GM19438 (cell line): Measurements from ENCODE around the gene DOCK4.

Experiments used
- ATAC-seq: cut with Tn5 transposase; IDR thresholded peaks from one replicate; pipeline ENCODE4 v1.9.1; 2021; ENCODE audit warnings: low read depth; ENCODE audit not compliant: unreplicated experiment

The DOCK4 gene

GRCh38 chr7:112195717-112196116 lies 10.5 kb downstream of the DOCK4 start:
- no peak for ATAC-seq

- ATAC-seq, result no peak
Observed at GRCh38 chr7:112193915-112194502, 12.2 kb downstream of the DOCK4 start.

DNA sequence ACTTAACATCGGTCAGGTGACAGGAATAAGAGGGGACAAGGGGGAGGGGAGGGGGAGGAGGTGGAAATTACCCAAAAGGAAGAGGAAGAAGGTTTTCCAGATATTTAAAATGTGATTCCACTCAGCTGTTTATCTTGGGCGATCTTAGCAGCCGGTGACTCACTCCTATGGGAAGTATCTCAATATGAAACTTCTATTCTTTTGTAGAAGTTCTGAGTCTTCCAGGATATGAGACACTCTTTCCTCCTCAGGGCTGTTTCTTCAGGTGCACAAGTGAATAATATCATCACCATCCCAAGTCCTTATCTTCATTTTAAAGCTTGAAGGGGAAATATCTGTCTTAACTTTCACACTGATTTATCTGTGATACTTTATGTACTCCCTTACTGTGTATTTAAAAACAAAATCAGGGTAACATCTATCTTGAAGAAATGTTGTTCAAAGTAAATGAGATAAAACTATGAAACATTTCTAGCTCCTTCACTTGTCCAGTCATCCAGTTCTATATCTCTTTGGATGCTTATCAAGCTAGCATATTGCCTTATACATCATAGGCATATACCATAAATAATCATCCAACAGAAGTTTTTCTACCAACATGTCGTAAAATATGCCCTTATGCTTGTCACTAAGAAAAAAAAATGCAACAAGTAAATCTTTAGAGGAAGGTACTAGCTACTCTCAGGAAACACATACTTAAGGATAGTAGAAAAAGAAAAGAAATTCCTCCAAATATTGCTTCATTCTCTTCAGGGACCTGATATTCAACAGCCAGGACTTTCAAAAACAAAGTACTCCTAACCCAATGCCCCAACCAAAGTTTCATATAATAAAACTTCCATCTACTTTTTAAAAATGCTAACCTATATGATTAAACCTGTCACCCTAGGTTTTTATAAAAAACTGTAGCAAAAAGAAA lies 13.7 kb downstream of the DOCK4 start:
- ATAC-seq, result no peak

DNA sequence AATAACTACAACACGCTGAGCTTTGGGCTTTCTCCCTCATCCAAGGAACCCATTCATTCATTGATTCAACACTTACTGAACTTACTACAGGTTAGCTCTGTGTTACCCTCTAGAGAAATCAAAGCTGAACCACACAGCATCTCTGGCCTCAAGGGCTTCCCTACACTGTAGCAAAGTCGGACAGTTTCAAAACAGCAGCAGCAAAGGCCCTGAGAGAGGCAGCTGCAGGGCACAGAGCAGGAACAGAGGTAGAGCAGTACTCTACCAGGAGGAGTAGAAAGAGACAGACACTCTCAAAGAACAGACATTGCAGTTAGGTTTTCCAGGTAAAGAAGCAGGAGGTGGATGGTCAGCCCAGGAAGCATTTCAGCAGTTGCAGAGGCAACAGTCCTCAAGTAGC lies 16.1 kb downstream of the DOCK4 start:
- no peak for ATAC-seq

DNA sequence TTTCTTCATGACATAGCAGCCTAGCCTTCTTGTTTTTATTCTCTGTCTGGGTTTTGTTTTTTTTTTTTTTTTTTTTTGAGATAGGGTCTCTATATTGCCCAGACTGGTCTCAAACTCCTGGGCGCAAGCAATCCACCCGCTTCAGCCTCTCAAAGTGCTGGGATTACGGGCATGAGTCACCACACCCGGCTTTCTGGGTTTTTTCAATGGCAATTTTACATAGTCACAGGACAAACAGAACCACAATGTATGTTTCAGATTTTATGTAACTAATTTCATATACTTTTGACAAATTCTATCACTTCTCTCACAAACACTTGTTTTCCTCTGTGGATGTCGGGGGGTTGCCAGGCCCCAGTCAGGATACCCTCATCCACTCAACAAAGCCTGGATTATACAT lies 16.5 kb downstream of the DOCK4 start:
- ATAC-seq, result no peak

- no peak for ATAC-seq
Observed at GRCh38 chr7:112188257-112188656, 17.9 kb downstream of the DOCK4 start.

DNA sequence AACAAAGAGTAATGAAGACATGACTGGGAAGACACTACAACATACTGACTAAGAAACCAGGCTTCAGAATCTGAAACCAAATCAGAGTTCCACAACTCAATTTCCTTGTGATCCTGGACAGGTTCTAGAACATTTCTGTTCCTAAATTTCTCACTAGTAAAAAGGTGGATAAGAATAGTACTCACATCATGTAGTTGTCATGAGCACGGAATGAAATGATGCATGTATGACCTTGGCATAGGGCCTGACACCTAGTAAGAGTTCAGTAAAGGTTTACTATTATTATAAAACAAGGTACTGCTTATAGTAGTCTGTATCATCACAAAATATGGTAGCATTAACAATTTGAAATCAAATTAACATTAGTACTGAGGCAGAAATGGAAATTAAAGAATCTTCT lies 19.9 kb downstream of the DOCK4 start:
- ATAC-seq, result no peak

DNA sequence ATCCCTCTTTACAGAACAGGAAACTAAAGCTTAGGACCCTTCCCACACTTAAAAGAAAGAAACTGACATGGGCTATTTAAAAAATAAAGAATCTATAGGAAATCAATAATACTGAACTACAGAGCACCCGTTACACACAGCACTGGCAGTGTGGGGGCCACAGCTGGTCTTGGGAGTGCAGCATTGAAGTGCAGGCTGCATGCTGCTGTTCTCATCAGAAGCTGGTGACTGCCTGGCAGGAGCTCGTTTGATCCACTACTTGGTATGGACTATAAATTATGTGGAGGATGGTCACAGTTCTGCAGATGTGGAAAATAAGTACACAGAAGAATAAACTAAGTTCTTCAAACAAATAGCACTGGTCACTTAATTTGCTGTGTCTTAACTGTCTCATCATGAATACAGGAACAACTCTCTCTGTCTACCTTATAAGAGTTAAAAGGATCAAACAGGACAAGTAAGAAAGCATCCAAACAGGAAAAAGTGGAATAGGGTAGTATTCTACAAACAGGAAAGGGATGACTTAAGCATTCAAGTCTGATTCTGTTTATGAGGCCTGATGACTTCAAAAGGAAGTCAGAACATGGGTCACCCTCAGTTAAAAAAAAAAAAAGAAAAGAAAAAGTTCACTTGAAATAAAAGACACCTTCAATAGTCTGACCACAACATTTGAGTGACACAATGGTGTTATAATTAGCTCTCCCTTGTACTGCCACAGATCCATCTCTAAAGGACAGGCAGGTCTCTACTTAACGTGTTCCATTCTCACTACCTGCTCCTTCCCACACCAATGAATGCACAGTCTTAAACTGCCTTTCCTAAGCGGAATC lies 21.0 kb downstream of the DOCK4 start:
- ATAC-seq, result no peak

GRCh38 chr7:112184455-112184854 lies 21.7 kb downstream of the DOCK4 start:
- no peak for ATAC-seq

DNA sequence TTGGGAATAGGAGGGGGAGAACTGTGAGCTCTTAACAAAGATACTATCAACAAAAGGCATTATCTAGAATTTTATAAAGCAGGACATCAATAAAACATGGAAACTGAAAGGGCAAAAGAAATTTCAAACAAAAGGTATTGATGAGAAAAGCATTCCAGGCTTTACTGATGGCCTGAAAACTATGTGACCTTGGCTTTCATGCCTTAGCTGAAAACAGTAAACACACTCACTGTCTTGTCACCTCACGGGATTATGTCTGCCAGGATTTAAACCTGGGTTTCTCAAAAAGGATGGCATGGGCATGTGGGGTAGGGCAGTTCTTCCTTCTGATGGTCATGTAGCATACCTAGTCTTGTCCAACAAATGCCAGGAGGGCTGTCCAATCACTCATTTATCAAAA lies 22.9 kb downstream of the DOCK4 start:
- no peak for ATAC-seq

DNA sequence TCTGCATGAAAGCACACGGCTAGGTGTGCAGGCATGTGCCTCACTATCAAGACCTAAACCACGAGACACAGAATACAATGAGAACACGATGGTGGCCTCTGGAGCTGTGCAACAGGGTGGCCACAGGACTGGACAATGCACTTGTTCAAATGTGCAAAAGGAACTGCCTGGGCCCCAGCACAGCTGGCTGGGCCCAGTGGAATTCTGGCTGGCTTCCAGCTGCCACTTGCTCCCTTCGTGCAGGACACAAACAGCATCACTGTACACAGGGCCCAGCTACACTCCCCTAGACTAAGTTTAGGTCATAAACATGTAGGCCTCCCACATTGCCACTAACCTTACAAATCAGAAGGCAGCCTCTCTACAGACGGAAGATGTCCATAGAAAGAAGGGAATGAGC lies 23.4 kb downstream of the DOCK4 start:
- ATAC-seq, result no peak

DNA sequence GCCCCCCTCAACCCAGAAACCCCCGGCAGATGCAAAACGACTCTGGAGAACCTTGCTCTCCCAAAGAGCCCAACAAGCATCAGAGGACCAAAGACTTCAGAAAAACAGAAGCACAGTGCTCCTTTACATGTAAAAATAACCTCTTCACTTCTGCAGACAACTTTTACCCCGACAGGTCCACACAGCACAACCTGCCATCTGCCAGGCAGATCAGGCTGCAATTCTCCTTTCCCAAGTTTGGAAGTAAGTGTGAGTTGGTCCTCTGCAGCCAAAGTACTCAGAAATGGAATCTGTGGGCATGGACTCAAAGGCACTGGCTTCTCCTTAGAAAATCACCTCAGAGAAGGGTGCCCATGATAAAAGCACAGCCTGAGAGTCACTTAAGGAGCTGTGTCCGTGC lies 26.0 kb downstream of the DOCK4 start:
- ATAC-seq, result no peak

DNA sequence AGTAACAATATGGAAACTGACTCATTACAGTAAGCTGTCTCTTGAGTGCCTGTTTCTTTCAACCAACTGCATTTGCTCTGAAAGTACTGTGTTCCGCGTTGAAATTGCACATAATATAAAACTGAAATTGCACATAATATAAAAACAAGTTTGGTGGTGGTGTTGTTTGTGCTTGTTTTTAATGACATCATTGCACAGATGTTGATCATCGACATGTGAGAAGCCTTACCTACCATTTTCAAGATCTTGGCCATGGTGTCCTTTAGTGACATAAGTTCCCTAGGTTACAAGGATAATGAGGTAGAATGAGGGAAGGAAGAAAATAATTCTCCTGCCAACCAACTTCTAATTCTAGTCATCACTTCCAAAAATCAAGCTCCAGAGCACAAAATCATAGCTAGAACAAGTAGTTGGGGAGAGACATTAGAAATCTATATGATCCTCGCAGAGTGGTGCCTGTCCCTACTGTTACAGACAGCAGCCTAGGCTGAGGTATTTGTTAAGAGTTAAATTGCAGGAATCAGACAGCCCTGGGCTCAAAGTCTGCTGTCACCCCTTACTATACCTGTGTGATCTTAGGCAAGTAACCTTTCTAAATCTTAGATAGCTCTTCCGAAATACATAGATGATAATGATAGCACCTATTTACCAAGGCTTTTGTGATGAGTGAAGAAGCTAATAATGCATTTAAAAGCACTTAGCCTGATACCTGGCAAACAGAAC lies 29.3 kb downstream of the DOCK4 start:
- ATAC-seq, result no peak

DNA sequence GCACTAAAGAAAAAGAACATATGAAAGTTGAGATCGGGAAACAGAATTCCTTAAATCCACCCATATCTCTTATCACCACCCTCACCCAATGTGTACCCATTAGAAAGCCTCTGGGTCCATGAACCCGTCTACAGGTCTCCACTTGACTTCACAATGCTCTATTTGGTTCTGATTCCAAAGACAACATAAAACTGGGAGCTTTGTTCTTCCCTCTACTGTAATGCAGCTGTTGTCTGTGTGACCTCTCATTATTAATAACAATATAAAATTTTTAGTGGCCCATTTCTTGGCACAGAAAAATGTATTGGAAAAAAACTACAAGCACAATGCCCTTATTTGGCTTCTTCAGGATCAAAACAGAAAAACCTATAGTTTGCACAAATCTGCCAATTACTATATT lies 30.0 kb downstream of the DOCK4 start:
- no peak for ATAC-seq

DNA sequence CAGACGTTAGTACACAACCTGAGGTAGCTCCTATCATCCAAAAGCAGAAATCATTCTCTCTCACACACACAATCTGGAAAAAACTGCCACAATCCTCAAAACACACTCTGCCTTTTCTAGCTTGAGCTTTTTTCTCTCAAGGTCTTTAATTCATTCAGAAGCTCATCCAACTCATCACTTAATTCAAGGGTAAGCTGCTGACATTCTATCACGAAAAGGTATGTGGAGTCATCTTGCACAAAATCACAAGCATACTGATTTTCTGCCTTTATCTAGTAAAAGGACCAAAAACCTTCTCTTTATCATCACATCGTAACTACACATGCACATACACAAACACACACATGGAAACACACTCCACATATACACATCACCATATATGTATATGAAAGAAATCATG lies 32.0 kb downstream of the DOCK4 start:
- no peak for ATAC-seq

GRCh38 chr7:112173568-112173905 lies 32.7 kb downstream of the DOCK4 start:
- ATAC-seq, result no peak

DNA sequence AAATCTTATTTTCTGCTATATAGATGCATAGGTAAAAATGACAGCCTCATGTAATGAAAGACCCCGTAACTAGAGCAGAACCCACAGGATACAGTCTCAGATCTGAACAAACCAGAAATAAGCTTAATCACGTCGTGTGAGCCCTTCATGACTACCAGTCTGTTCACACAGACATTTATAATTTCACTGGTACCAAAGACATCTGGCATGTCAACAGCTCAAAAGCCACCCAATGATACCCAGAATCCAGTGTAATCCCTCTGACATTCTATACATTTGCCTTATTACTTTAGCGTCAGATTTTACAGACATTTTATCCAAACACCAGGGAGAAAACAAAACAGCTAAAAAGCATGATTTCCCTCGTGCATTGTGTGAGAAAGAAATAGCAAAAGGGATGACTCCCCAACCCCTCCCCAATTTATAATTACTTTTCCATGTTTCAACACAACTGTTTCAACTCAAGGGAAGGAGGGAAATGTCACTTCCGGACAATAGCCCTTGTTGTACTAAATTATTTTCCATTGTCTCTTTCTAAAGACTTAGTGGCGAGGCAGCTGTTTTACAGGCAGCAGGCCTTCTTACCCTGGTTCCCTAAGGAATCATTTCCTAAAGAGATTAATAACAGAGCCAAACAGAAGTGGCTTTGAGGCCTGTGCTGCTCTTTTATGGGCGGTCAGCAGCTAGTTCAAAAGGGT lies 33.2 kb downstream of the DOCK4 start:
- no peak for ATAC-seq

DNA sequence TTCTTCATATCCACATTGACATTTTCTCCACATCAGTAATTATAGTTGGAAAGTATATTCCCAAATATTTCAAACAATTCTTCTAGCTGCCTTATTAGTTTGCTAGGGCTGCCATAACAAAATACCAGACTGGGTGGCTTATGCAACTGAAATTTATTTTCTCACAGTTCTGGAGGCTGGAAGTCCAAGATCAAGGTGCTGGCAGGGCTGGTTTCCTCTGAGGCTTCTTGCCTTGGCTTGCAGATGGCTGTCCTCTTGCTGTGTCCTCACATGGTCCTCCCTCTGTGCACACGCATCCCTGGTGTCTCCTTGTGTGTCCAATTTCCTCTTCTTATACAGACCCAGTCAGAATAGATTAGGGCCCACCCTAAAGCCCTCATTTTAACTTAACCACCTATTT lies 34.5 kb downstream of the DOCK4 start:
- no peak for ATAC-seq

GRCh38 chr7:112168915-112169314 lies 37.3 kb downstream of the DOCK4 start:
- no peak for ATAC-seq

DNA sequence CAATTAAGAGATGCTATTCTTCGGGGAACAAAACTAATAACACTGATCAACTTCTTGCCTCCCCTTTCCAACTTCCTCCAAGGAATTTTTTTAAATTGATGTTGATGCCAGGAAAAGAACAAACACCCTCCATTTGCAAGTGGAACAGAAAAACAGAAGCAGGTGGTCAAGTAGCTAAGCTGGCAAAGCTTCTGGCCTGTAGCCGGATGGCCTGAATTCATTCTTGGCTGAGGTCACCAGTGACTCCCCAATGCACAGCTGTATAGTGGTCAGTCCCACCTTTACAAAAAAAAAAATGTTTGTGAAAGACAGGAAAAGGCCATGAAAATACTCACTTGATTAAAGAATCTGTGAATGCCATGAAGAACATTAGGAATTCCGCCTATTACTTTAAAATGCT lies 39.1 kb downstream of the DOCK4 start:
- no peak for ATAC-seq
